RWPE2 (cell line): ENCODE results near the gene REG4.
A peak's percentile ranks its signal among the peaks of the same experiment; 100 is the strongest.

Experiments used
- ATAC-seq: fragments of 200-7000 bp; cut with Tn5 transposase; 3 replicates; pipeline ENCODE4 v1.9.1; 2021; ENCODE audit warnings: low read depth
- DNase-seq: peaks from one replicate; pipeline ENCODE4 v3.0.0-alpha.2; 2020; ENCODE audit warnings: low spot score
- H3K27ac ChIP-seq: fragments of 450-650 bp; 2 replicates; pipeline ENCODE4 v1.5.1; 2017; ENCODE audit warnings: mild to moderate bottlenecking; ENCODE audit not compliant: poor library complexity, severe bottlenecking
- H3K27me3 ChIP-seq: fragments of 250-450 bp; sonication (Bioruptor Pico); 2 replicates; pipeline ENCODE4 v1.5.1; 2021; ENCODE audit warnings: mild to moderate bottlenecking, moderate library complexity; ENCODE audit not compliant: insufficient read depth, poor library complexity, severe bottlenecking
- H3K36me3 ChIP-seq: fragments of 250-450 bp; sonication (Bioruptor Pico); 2 replicates; pipeline ENCODE4 v1.5.1; 2020; ENCODE audit warnings: low read depth, mild to moderate bottlenecking, moderate library complexity
- H3K4me1 ChIP-seq: fragments of 250-450 bp; sonication (Bioruptor Pico); 2 replicates; pipeline ENCODE4 v1.5.1; 2021; ENCODE audit warnings: mild to moderate bottlenecking, moderate library complexity; ENCODE audit not compliant: insufficient read depth, poor library complexity, severe bottlenecking
- H3K4me3 ChIP-seq: fragments of 250-450 bp; sonication (Bioruptor Pico); 2 replicates; pipeline ENCODE4 v1.5.1; 2021; ENCODE audit warnings: mild to moderate bottlenecking, moderate library complexity; ENCODE audit not compliant: severe bottlenecking
- H3K9me3 ChIP-seq: fragments of 250-450 bp; sonication (Bioruptor Pico); 2 replicates; pipeline ENCODE4 v1.5.1; 2021; ENCODE audit warnings: mild to moderate bottlenecking, moderate library complexity; ENCODE audit not compliant: severe bottlenecking
- CTCF ChIP-seq: fragments of 450-650 bp; IDR thresholded peaks from one replicate; pipeline ENCODE4 v1.5.1; 2017; ENCODE audit warnings: mild to moderate bottlenecking, moderate library complexity; ENCODE audit not compliant: poor library complexity, severe bottlenecking

Gene REG4

GRCh38 chr1:119795261-119796200 lies 15.7 kb downstream of the REG4 start:
- H3K9me3 ChIP-seq: no peaks in the 10 kb centered on the region
- no peak overlapping the region for H3K27ac ChIP-seq
- no peak overlapping the region for H3K4me3 ChIP-seq
- H3K4me1 ChIP-seq: no peaks in the 10 kb centered on the region
- ATAC-seq: no peak; the same call in 2 of the 3 replicates
- TF ChIP-seq CTCF: no peak
- no peaks in the 10 kb centered on the region for H3K27me3 ChIP-seq
- no peak for DNase-seq
- no peaks in the 10 kb centered on the region for H3K36me3 ChIP-seq

GRCh38 chr1:119794876-119795240 lies 16.4 kb downstream of the REG4 start:
- H3K9me3 ChIP-seq: no peaks in the 10 kb centered on the region
- ATAC-seq (no peak), DNase-seq (no peak)
- H3K36me3 ChIP-seq: no peaks in the 10 kb centered on the region
- no peaks in the 10 kb centered on the region for H3K4me1 ChIP-seq
- no peak for TF ChIP-seq CTCF
- H3K27me3 ChIP-seq: no peaks in the 10 kb centered on the region
- no peak overlapping the region for H3K4me3 ChIP-seq
- no peak overlapping the region for H3K27ac ChIP-seq

GRCh38 chr1:119794230-119794875 lies 16.9 kb downstream of the REG4 start:
- no peaks in the 10 kb centered on the region for H3K27me3 ChIP-seq
- DNase-seq (no peak), ATAC-seq (no peak)
- no peak for TF ChIP-seq CTCF
- no peaks in the 10 kb centered on the region for H3K9me3 ChIP-seq
- H3K27ac ChIP-seq: no peak overlapping the region
- no peak overlapping the region for H3K4me3 ChIP-seq
- H3K4me1 ChIP-seq: no peaks in the 10 kb centered on the region
- no peaks in the 10 kb centered on the region for H3K36me3 ChIP-seq

- DNase-seq (no peak), ATAC-seq (0 out of 3 replicates have a peak, but pooled peaks have one; percentile 51)
- H3K27ac ChIP-seq: no peak overlapping the region
- peaks cover 20% of the 10 kb centered on the region for H3K4me1 ChIP-seq
- no peak overlapping the region for H3K4me3 ChIP-seq
- H3K9me3 ChIP-seq: no peaks in the 10 kb centered on the region
- no peaks in the 10 kb centered on the region for H3K27me3 ChIP-seq
- no peak for TF ChIP-seq CTCF
- H3K36me3 ChIP-seq: no peaks in the 10 kb centered on the region
Measured at GRCh38 chr1:119791377-119791776, 19.9 kb downstream of the REG4 start.
